Pancreas (tissue), 10 donors: ENCODE measurements around the gene CDK14. TPM values are rescaled to one million over a fixed set of nuclear protein-coding genes. Genes with fewer than 3 reads are reported as not detected.

Experiments
- ATAC-seq, 4 donors: fragments of 200-7000 bp; cut with Tn5 transposase; one replicate each; pipeline versions ENCODE4 v1.8.0 to v1.9.1; 2020; ENCODE audit warnings: mild to moderate bottlenecking in 4 of 4, moderate library complexity in 4 of 4
- DNase-seq, 6 donors: peaks; one replicate each; pipeline ENCODE4 v3.0.0-alpha.2; 2020
- FAIRE-seq: peaks from 2 replicates; lab custom pipeline; 2012; peaks lifted over from hg19 to GRCh38; lab: Jason Lieb, UNC
- H3K27ac ChIP-seq, 4 donors: fragments of 200-600 bp; sonication (generic); 1 replicate in 3 of 4; 2 replicates in 1 of 4; pipeline versions ENCODE4 v1.5.0 to v1.8.0; 2020
- H3K27me3 ChIP-seq, 4 donors: fragments of 200-600 bp; one replicate each; pipeline ENCODE4 v1.8.0; 2021
- H3K36me3 ChIP-seq, 3 donors: fragments of 200-600 bp; sonication (generic) in 1 of 3; one replicate each; pipeline versions ENCODE4 v1.5.0 to v1.8.0; 2020 to 2021
- H3K4me1 ChIP-seq, 3 donors: fragments of 200-600 bp; one replicate each; pipeline ENCODE4 v1.8.0; 2021
- H3K4me3 ChIP-seq, 4 donors: fragments of 200-600 bp; sonication (generic) in 2 of 4; one replicate each; pipeline versions ENCODE4 v1.5.0 to v1.8.0; 2020 to 2021
- H3K9me3 ChIP-seq, 4 donors: fragments of 200-600 bp; one replicate each; pipeline ENCODE4 v1.8.0; 2021
- WGBS, 2 donors: extraction: QIAGEN DNeasy Blood & Tissue Kit; methylation state at CpG; one replicate each; pipeline ENCODE4 v1.1.7; 2013; 5-methylcytosine and 5-hydroxymethylcytosine counted together
- intact Hi-C, 3 donors: fragments of 100-400 bp; cut with DNase I; formaldehyde crosslinking; loops; one replicate each; pipeline versions ENCODE4 v1.11.1 to v1.14.2; 2022
- polyA plus RNA-seq, 2 donors: library from polyadenylated mRNA; stranded (reverse); fragments of 200-250 nt; gene quantifications; one replicate each; pipeline ENCODE4 v1.2.3, GENCODE V29; 2013
- total RNA-seq, 6 donors: library from RNA; stranded (reverse); fragmentation: NEBNext Ultra II Directional in 4 of 6; extraction: Animal tissue kit (Norgen Biotek cat#: 25700) in 4 of 6; gene quantifications; one replicate each; pipeline versions ENCODE4 v1.2.1 to v1.2.4, GENCODE V29; 2021 to 2023
- TF ChIP-seq, protein P1 (sequence below), 4 donors: fragments of 200-600 bp; sonication (generic) in 3 of 4; IDR thresholded peaks; one replicate each; pipeline versions ENCODE4 v1.5.0 to v1.8.0; 2021; ENCODE audit warnings: antibody characterized with exemption in 4 of 4
- donor health status: healthy with polysubstance abuse.
- donor health status: DM: no; HTN: no; CAD: no; lungs with moderate emphysema.
- donor health status: DM: no; HTN: no; CAD: no.
- donor health status: control.
- donor health status: control.
- donor health status: Bipolar disorder and iron deficiency.
- donor health status: DM: yes; HTN: yes; CAD: no.
- donor health status: DM: no; HTN: no; CAD: no.
- donor health status: DM: no; HTN: no; CAD: no.
- donor health status: DM: yes; HTN: yes; CAD: no.

Gene CDK14
- total and polyA plus RNA-seq, 8 donors, result 4.5 to 48.3 (median 24.7) TPM

DNA sequence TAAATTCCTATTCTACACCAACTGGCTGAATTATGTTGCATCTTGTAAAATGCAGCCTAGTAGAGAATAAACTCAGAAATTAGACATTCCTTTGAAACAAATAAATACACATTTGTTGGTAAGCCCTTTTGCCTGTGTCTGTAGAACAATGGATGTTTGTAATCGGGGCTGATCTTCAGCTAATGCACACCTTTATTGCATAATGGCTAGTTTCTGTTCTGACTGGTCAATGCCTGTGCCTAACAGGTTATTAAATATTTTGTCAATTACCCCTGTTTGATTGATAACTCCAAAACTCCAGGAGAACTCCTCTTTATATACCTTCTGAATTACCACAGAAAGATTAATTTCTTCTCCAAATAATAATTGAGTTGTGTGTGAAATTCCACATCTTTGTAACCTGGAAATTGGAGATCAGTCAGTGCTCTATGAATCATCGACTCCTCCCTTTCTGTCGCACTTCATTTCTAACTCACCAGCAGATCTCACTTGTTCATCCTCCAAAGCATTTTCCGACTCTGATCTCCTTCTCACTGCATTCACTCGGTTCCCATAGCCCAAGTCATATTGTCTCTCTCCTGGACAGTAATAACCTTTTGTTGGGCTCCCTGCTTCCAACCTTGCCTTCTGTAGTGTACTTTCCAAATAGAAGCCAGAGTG is 472.1 kb downstream of the CDK14 start:
- no peaks in the 10 kb centered on the region for H3K36me3 ChIP-seq
- FAIRE-seq, result no peak
- intact Hi-C loops, result no loop called here
- no peak overlapping the region for H3K4me3 ChIP-seq
- no peaks in the 10 kb centered on the region for H3K4me1 ChIP-seq
- TF ChIP-seq, protein P1, sequence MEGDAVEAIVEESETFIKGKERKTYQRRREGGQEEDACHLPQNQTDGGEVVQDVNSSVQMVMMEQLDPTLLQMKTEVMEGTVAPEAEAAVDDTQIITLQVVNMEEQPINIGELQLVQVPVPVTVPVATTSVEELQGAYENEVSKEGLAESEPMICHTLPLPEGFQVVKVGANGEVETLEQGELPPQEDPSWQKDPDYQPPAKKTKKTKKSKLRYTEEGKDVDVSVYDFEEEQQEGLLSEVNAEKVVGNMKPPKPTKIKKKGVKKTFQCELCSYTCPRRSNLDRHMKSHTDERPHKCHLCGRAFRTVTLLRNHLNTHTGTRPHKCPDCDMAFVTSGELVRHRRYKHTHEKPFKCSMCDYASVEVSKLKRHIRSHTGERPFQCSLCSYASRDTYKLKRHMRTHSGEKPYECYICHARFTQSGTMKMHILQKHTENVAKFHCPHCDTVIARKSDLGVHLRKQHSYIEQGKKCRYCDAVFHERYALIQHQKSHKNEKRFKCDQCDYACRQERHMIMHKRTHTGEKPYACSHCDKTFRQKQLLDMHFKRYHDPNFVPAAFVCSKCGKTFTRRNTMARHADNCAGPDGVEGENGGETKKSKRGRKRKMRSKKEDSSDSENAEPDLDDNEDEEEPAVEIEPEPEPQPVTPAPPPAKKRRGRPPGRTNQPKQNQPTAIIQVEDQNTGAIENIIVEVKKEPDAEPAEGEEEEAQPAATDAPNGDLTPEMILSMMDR (IDR thresholded peaks at IDR 0.05), result no peak
- peak in 1 of 4 donors; percentile 19 for ATAC-seq
- no peak for DNase-seq
- 79 to 87% methylated on average over 5 of the region's 5 CpGs for WGBS, 2 donors
- H3K27ac ChIP-seq, result no peak overlapping the region
- no peaks in the 10 kb centered on the region for H3K27me3 ChIP-seq
- H3K9me3 ChIP-seq, result no peaks in the 10 kb centered on the region

- DNase-seq, result no peak
- Histone ChIP-seq H3K4me1 (no peaks in the 10 kb centered on the region), H3K4me3 (no peak overlapping the region), H3K27me3 (no peaks in the 10 kb centered on the region), H3K9me3 (no peaks in the 10 kb centered on the region), H3K36me3 (no peaks in the 10 kb centered on the region), H3K27ac (no peak overlapping the region)
- FAIRE-seq, result no peak
- intact Hi-C loops, result no loop called here
- TF ChIP-seq, protein P1 (IDR thresholded peaks at IDR 0.05), result no peak
- no peak for ATAC-seq
- 99 to 100% methylated on average over 4 of the region's 4 CpGs for WGBS, 2 donors
These were observed 473.0 kb downstream of the CDK14 start for GRCh38 chr7:91069146-91069545.

DNA sequence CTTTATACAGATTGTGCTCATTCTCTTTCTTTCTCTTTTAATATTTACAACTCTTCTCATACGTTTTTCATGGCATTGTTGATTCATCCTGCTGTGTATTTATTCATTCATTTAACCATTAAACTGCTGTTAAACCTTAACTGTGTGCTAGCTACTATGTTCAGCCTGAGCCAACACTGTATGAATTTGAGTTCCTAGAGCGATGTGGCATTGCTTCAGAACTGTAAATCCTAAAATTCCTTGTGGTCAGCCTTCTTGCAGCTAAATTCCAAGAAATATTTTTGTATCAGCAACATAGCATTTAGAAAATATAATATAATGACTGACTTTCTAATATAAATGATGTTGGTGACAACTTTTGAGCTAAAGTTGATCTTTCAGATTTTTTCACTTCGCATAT is 483.4 kb downstream of the CDK14 start:
- no peaks in the 10 kb centered on the region for H3K4me1 ChIP-seq
- TF ChIP-seq, protein P1 (IDR thresholded peaks at IDR 0.05), result no peak
- FAIRE-seq, result no peak
- no peak for ATAC-seq
- DNase-seq, result no peak
- WGBS, 2 donors, result 63 to 67% methylated on average over 3 of the region's 3 CpGs
- no peaks in the 10 kb centered on the region for H3K9me3 ChIP-seq
- H3K27ac ChIP-seq, result no peak overlapping the region
- H3K27me3 ChIP-seq, result no peaks in the 10 kb centered on the region
- no peak overlapping the region for H3K4me3 ChIP-seq
- H3K36me3 ChIP-seq, result no peaks in the 10 kb centered on the region
- intact Hi-C loops, result no loop called here

GRCh38 chr7:91080351-91080750 is 484.2 kb downstream of the CDK14 start:
- WGBS, 2 donors, result 86 to 96% methylated on average over 3 of the region's 3 CpGs
- ATAC-seq (no peak), DNase-seq (no peak), FAIRE-seq (no peak)
- H3K4me3 ChIP-seq, result no peak overlapping the region
- TF ChIP-seq, protein P1 (IDR thresholded peaks at IDR 0.05), result no peak
- no peaks in the 10 kb centered on the region for H3K27me3 ChIP-seq
- intact Hi-C loops, result loop anchor here in 1 of 3 donors (10.0 kb wide), 1 partner anchor 564 kb away; no protein-coding TSS in a partner anchor
- no peaks in the 10 kb centered on the region for H3K4me1 ChIP-seq
- H3K9me3 ChIP-seq, result no peaks in the 10 kb centered on the region
- H3K27ac ChIP-seq, result no peak overlapping the region
- H3K36me3 ChIP-seq, result no peaks in the 10 kb centered on the region

DNA sequence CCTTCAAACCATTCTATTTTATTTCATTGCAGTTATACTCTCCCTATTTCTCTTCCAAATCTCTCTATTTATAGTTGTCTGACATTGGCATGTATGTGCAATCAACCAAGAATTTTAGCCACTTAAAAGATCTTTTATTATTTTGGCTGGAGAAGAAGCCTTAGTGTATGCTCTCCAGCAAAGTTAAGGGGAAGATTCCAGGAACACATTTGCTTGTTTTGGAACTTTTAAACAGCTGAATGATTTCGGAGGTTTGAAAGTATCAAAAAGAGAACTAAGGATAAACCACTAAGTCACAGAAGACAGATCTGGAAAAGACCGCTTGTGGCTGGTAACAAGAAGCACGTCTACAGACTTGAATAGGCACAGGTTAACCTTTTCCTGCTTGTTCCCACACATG is 485.9 kb downstream of the CDK14 start:
- H3K4me3 ChIP-seq, result no peak overlapping the region
- H3K27ac ChIP-seq, result no peak overlapping the region
- TF ChIP-seq, protein P1 (IDR thresholded peaks at IDR 0.05), result no peak
- no peaks in the 10 kb centered on the region for H3K36me3 ChIP-seq
- intact Hi-C loops, result loop anchor here in 1 of 3 donors (10.0 kb wide), 1 partner anchor 563 kb away; no protein-coding TSS in a partner anchor
- H3K4me1 ChIP-seq, result no peaks in the 10 kb centered on the region
- no peak for DNase-seq
- FAIRE-seq, result peak; percentile 29
- H3K27me3 ChIP-seq, result no peaks in the 10 kb centered on the region
- peak in 2 of 4 donors; percentile 19 to 35 for ATAC-seq
- WGBS, 2 donors, result 65 to 69% methylated on average over 3 of the region's 3 CpGs
- no peaks in the 10 kb centered on the region for H3K9me3 ChIP-seq
